SK-N-SH (cell line): Measurements from ENCODE around the gene AGFG2. TPM values are rescaled to one million over a fixed set of nuclear protein-coding genes. Genes with fewer than 3 reads are reported as not detected.

Experiments
- CTCF ChIA-PET: fragments of 300-600, 350-600 bp; formaldehyde crosslinking; extraction: SDS; loops from one replicate; lab custom pipeline; 2021; lab: Yijun Ruan, JAX
- POLR2A ChIA-PET: fragments of 350-600 bp; sonication (Branson Sonifier 250); formaldehyde crosslinking; extraction: SDS; loops from one replicate; lab custom pipeline; 2020; ENCODE audit warnings: antibody characterized with exemption, inconsistent platforms; lab: Yijun Ruan, JAX
- DNase-seq: peaks from one replicate; pipeline ENCODE4 v3.0.0; 2012
- H2AFZ ChIP-seq: fragments of 200-600 bp; sonication (generic); 2 replicates; pipeline ENCODE4 v1.8.1; 2016; ENCODE audit warnings: antibody characterized with exemption, mild to moderate bottlenecking, low read depth
- H3F3A ChIP-seq: fragments of 200-600 bp; sonication (generic); replicated peaks from 2 replicates; pipeline ENCODE3; 2016; ENCODE audit warnings: antibody characterized with exemption, mild to moderate bottlenecking; ENCODE audit not compliant: insufficient read depth
- H3K27ac ChIP-seq, 2 experiments: fragments of 200-500 bp in 1 of 2; fragments of 200-600 bp in 1 of 2; sonication (Bioruptor generic) in 1 of 2; sonication (generic), shearing (Covaris generic) in 1 of 2; 2 replicates each; pipeline versions ENCODE4 v1.5.1 to v1.6.1; 2014 to 2016; ENCODE audit warnings: low read depth in 2 of 2, inconsistent platforms in 1 of 2, low read length in 1 of 2, mild to moderate bottlenecking in 1 of 2, mixed read lengths in 1 of 2
- H3K27me3 ChIP-seq: fragments of 200-600 bp; sonication (generic), shearing (Covaris generic); 2 replicates; pipeline ENCODE4 v1.6.1; 2016; ENCODE audit warnings: mixed run types; ENCODE audit not compliant: insufficient read depth
- H3K36me3 ChIP-seq, 2 experiments: fragments of 200-500 bp in 1 of 2; fragments of 200-600 bp in 1 of 2; sonication (Bioruptor generic) in 1 of 2; sonication (generic) in 1 of 2; replicated peaks in 1 of 2; 2 replicates each; pipeline versions ENCODE3 to v1.5.1; 2014 to 2016; ENCODE audit warnings: low read length in 1 of 2, mild to moderate bottlenecking in 1 of 2; ENCODE audit not compliant: insufficient read depth in 2 of 2, control insufficient read depth in 1 of 2
- H3K4me1 ChIP-seq, 2 experiments: fragments of 200-500 bp in 1 of 2; fragments of 200-600 bp in 1 of 2; sonication (Bioruptor generic) in 1 of 2; sonication (generic), shearing (Covaris generic) in 1 of 2; 2 replicates each; pipeline versions ENCODE4 v1.5.1 to v1.6.1; 2014 to 2016; ENCODE audit warnings: low read depth in 1 of 2, low read length in 1 of 2, mixed run types in 1 of 2; ENCODE audit not compliant: insufficient read depth in 2 of 2, control insufficient read depth in 1 of 2
- H3K4me2 ChIP-seq: fragments of 200-600 bp; sonication (generic), shearing (Covaris generic); 2 replicates; pipeline ENCODE4 v1.6.1; 2017; ENCODE audit warnings: mixed run types
- H3K4me3 ChIP-seq, 2 experiments: fragments of 200-500 bp in 1 of 2; fragments of 200-600 bp in 1 of 2; sonication (Bioruptor generic) in 1 of 2; sonication (generic), shearing (Covaris generic) in 1 of 2; 2 replicates each; pipeline versions ENCODE4 v1.5.1 to v1.8.1; 2014 to 2016; ENCODE audit warnings: low read depth in 2 of 2, inconsistent platforms in 1 of 2, low read length in 1 of 2, mild to moderate bottlenecking in 1 of 2, mixed read lengths in 1 of 2, moderate library complexity in 1 of 2
- H3K79me2 ChIP-seq: fragments of 200-600 bp; sonication (generic); 2 replicates; pipeline ENCODE4 v1.8.1; 2017; ENCODE audit warnings: mild to moderate bottlenecking; ENCODE audit not compliant: insufficient read depth
- H3K9ac ChIP-seq: fragments of 200-600 bp; sonication (generic); 2 replicates; pipeline ENCODE4 v1.6.1; 2017; ENCODE audit warnings: mixed run types
- H3K9me2 ChIP-seq: fragments of 200-600 bp; sonication (generic); 2 replicates; pipeline ENCODE4 v1.6.1; 2017; ENCODE audit warnings: mixed run types
- H3K9me3 ChIP-seq: fragments of 200-600 bp; sonication (generic); 2 replicates; pipeline ENCODE4 v1.6.1; 2017; ENCODE audit warnings: mixed run types, mild to moderate bottlenecking, moderate library complexity
- H4K20me1 ChIP-seq: fragments of 200-600 bp; sonication (generic); 2 replicates; pipeline ENCODE4 v1.6.1; 2017; ENCODE audit warnings: mild to moderate bottlenecking, mixed run types; ENCODE audit not compliant: insufficient read depth
- CTCF ChIP-seq: fragments of 200-600 bp; sonication (generic); IDR thresholded peaks from 2 replicates; pipeline ENCODE4 v1.6.1; 2017; ENCODE audit warnings: antibody characterized with exemption, mild to moderate bottlenecking, moderate library complexity
- ELF1 ChIP-seq: IDR thresholded peaks from 2 replicates; pipeline ENCODE4 v1.4.0; 2012
- EP300 ChIP-seq, 2 experiments: IDR thresholded peaks; 2 replicates each; pipeline versions ENCODE4 v1.4.0 to v1.6.1; 2012; ENCODE audit warnings: borderline replicate concordance in 1 of 2, low read depth in 1 of 2, low read length in 1 of 2
- FOXM1 ChIP-seq: IDR thresholded peaks from 2 replicates; pipeline ENCODE4 v1.4.0; 2012; ENCODE audit warnings: low read depth, mild to moderate bottlenecking
- IRF3 ChIP-seq: fragments of 150-350 bp; IDR thresholded peaks from 2 replicates; pipeline ENCODE4 v1.6.1; 2016; ENCODE audit warnings: mild to moderate bottlenecking, low read depth, low read length
- JUND ChIP-seq: IDR thresholded peaks from 2 replicates; pipeline ENCODE4 v1.4.0; 2012
- MEF2A ChIP-seq: IDR thresholded peaks from 2 replicates; pipeline ENCODE4 v1.4.0; 2012; ENCODE audit warnings: low read depth, borderline replicate concordance
- MXI1 ChIP-seq: IDR thresholded peaks from 2 replicates; pipeline ENCODE4 v1.6.1; 2012; ENCODE audit warnings: mild to moderate bottlenecking, low read depth, low read length, improper control_type of control experiment
- NFIC ChIP-seq: IDR thresholded peaks from 2 replicates; pipeline ENCODE4 v1.4.0; 2012; ENCODE audit warnings: borderline replicate concordance
- PBX3 ChIP-seq: IDR thresholded peaks from 2 replicates; pipeline ENCODE4; 2012
- RAD21 ChIP-seq: IDR thresholded peaks from 2 replicates; pipeline ENCODE4 v1.6.1; 2012; ENCODE audit warnings: mild to moderate bottlenecking, low read length
- RCOR1 ChIP-seq: fragments of 150-350 bp; IDR thresholded peaks from 2 replicates; pipeline ENCODE4 v1.6.1; 2017; ENCODE audit warnings: antibody characterized with exemption, low read length
- REST ChIP-seq: IDR thresholded peaks from 2 replicates; pipeline ENCODE4 v1.6.1; 2012; ENCODE audit warnings: mild to moderate bottlenecking, low read depth, low read length, moderate library complexity
- RFX5 ChIP-seq: IDR thresholded peaks from 2 replicates; pipeline ENCODE4 v1.6.1; 2012; ENCODE audit warnings: mild to moderate bottlenecking, improper control_type of control experiment, low read length
- RXRA ChIP-seq: IDR thresholded peaks from 2 replicates; pipeline ENCODE4 v1.4.0; 2012; ENCODE audit warnings: low read depth, mild to moderate bottlenecking, borderline replicate concordance
- TAF1 ChIP-seq: IDR thresholded peaks from 2 replicates; pipeline ENCODE4 v1.6.1; 2012; ENCODE audit warnings: low read depth, mild to moderate bottlenecking, low read length, moderate library complexity, borderline replicate concordance
- TCF12 ChIP-seq: IDR thresholded peaks from 2 replicates; pipeline ENCODE4 v1.4.0; 2012
- TEAD4 ChIP-seq: IDR thresholded peaks from 2 replicates; pipeline ENCODE4 v1.4.0; 2012; ENCODE audit warnings: mild to moderate bottlenecking, borderline replicate concordance; ENCODE audit not compliant: insufficient read depth
- USF2 ChIP-seq: fragments of 150-350 bp; IDR thresholded peaks from 2 replicates; pipeline ENCODE4 v1.6.1; 2017; ENCODE audit warnings: antibody characterized with exemption, low read length, low read depth, borderline replicate concordance
- YY1 ChIP-seq: IDR thresholded peaks from 2 replicates; pipeline ENCODE4 v1.4.0; 2012; ENCODE audit warnings: low read depth, mild to moderate bottlenecking
- WGBS: methylation state at CpG from one replicate; pipeline ENCODE4 v1.1.6; 2017; ENCODE audit warnings: low lambda C conversion rate; 5-methylcytosine and 5-hydroxymethylcytosine counted together
- polyA plus RNA-seq, 3 experiments: library from polyadenylated mRNA; depleted of rRNA; stranded (reverse); fragments of >200 nt; gene quantifications; 2 replicates each; pipeline ENCODE4 v1.2.3, GENCODE V29; 2012

Gene AGFG2
- polyA plus RNA-seq, 1 of the 3 experiments (the other 2 are of a cell fraction) = 23.1 TPM

GRCh38 chr7:100611983-100612729 is 73.2 kb downstream of the AGFG2 start, which contains the start of gene MOSPD3 (continued):
- TF ChIP-seq USF2 = no peak
- TF ChIP-seq CTCF = no peak
- no peak for TF ChIP-seq FOXM1
- TF ChIP-seq EP300 (IDR thresholded peaks at IDR 0.05; ENCODE audit: borderline replicate concordance in 1 of 2, low read depth in 1 of 2, low read length in 1 of 2) = 0 out of 4 replicates have a peak, but pooled peaks of 1 of the 2 experiments have one; percentile 37
- peak; percentile 96 for TF ChIP-seq ELF1
- no peak for TF ChIP-seq RXRA
- no peak for TF ChIP-seq TCF12
- TF ChIP-seq RAD21 = no peak
- peak; percentile 95 for TF ChIP-seq RFX5
- TF ChIP-seq MXI1 = peak; percentile 75

GRCh38 chr7:100612730-100613390 is 73.9 kb downstream of the AGFG2 start:
- no peaks in the 10 kb centered on the region for H4K20me1 ChIP-seq
- H3F3A ChIP-seq = peaks cover 36% of the 10 kb centered on the region
- H2AFZ ChIP-seq = peak overlapping the region; percentile 70
- DNase-seq = peak; percentile 75
- 5% methylated on average over 27 of the region's 29 CpGs for WGBS
- no peaks in the 10 kb centered on the region for H3K9me2 ChIP-seq
- H3K9me3 ChIP-seq = no peaks in the 10 kb centered on the region
- peak overlapping the region; percentile 69 for H3K9ac ChIP-seq
- ChIA-PET CTCF (interaction anchor here (0.7 to 9.1 kb wide), 33 partner anchors 9 to 239 kb away, joined by 3 to 119 read pairs (median 4); partner anchors contain the start of genes ACTL6B, EPHB4, EPO and GIGYF1), POLR2A (interaction anchor here (0.8 to 2.6 kb wide), 16 partner anchors 10 to 184 kb away, joined by 3 to 39 read pairs (median 8); partner anchors contain the start of genes ACTL6B, FBXO24, GIGYF1 and GNB2)
- H3K4me1 ChIP-seq = peaks cover 0 to 8% of the 10 kb centered on the region in 2 experiments; a peak in 1 of 4 replicates
- H3K79me2 ChIP-seq = peaks cover 6% of the 10 kb centered on the region; the same call in 1 of the 2 replicates
- H3K27me3 ChIP-seq = no peaks in the 10 kb centered on the region
- H3K27ac ChIP-seq = peak overlapping the region in 1 of 2 experiments; percentile 43; a peak in 1 of 4 replicates
- H3K36me3 ChIP-seq = peaks cover 3 to 8% of the 10 kb centered on the region in 2 experiments
- H3K4me3 ChIP-seq = peak overlapping the region; percentile 67 to 80
- peak overlapping the region; percentile 100 for H3K4me2 ChIP-seq
- no peak for TF ChIP-seq RXRA
- no peak for TF ChIP-seq MEF2A
- no peak for TF ChIP-seq IRF3
- no peak for TF ChIP-seq NFIC
- peak; percentile 60 for TF ChIP-seq RAD21
- TF ChIP-seq USF2 = no peak
- no peak for TF ChIP-seq TEAD4
- no peak for TF ChIP-seq YY1
- no peak for TF ChIP-seq PBX3
- TF ChIP-seq TCF12 = no peak
- no peak for TF ChIP-seq JUND
- TF ChIP-seq TAF1 = no peak
- no peak for TF ChIP-seq RCOR1
- no peak for TF ChIP-seq REST
